Muscle of arm (tissue), 12 donors: Measurements from ENCODE around the gene PXT1. TPM values are rescaled to one million over a fixed set of nuclear protein-coding genes. Genes with fewer than 3 reads are reported as not detected.

Experiments used
- DNase-seq: peaks from one replicate; pipeline ENCODE4 v3.0.0-alpha.2; 2013
- polyA plus RNA-seq, 12 donors: library from polyadenylated mRNA; unstranded; fragments of 120-200 nt; gene quantifications; one replicate each; pipeline ENCODE4 v1.2.1, GENCODE V29; 2013; ENCODE audit not compliant: insufficient read length in 12 of 12

The PXT1 gene
- polyA plus RNA-seq, 12 donors: 0.11 to 0.29 (median 0.18) TPM; not detected in 4

GRCh38 chr6:36389353-36389752 is 53.3 kb downstream of the PXT1 start:
- DNase-seq: no peak

GRCh38 chr6:36387440-36388303 is 55.0 kb downstream of the PXT1 start, which contains the start of gene ETV7:
ETV7 (minus strand) TSS chr6:36387669; CDS start chr6:36387541, 128 bp downstream.
- DNase-seq: no peak

GRCh38 chr6:36386495-36387439 is 55.9 kb downstream of the PXT1 start:
- peak; percentile 46 for DNase-seq

GRCh38 chr6:36384095-36384494 is 58.6 kb downstream of the PXT1 start:
- DNase-seq: no peak

GRCh38 chr6:36383606-36384005 is 59.0 kb downstream of the PXT1 start:
- DNase-seq: no peak

GRCh38 chr6:36382976-36383375 is 59.7 kb downstream of the PXT1 start:
- no peak for DNase-seq

GRCh38 chr6:36381502-36382389 is 60.9 kb downstream of the PXT1 start:
- DNase-seq: no peak

GRCh38 chr6:36380166-36380565 is 62.5 kb downstream of the PXT1 start:
- no peak for DNase-seq

- no peak for DNase-seq
Measured at GRCh38 chr6:36378936-36379335, 63.7 kb downstream of the PXT1 start.

- DNase-seq: no peak
Measured at GRCh38 chr6:36378243-36378920, 64.3 kb downstream of the PXT1 start.

- DNase-seq: no peak
Measured at GRCh38 chr6:36377594-36377993, 65.1 kb downstream of the PXT1 start.

- DNase-seq: no peak
Measured at GRCh38 chr6:36376742-36377141, 65.9 kb downstream of the PXT1 start.

GRCh38 chr6:36376183-36376582 is 66.5 kb downstream of the PXT1 start:
- no peak for DNase-seq

GRCh38 chr6:36375644-36376155 is 67.0 kb downstream of the PXT1 start:
- no peak for DNase-seq

- no peak for DNase-seq
Measured at GRCh38 chr6:36374972-36375371, 67.7 kb downstream of the PXT1 start.

- no peak for DNase-seq
Measured at GRCh38 chr6:36374194-36374593, 68.5 kb downstream of the PXT1 start.

GRCh38 chr6:36373368-36374019 is 69.2 kb downstream of the PXT1 start:
- DNase-seq: no peak

- DNase-seq: no peak
Measured at GRCh38 chr6:36372088-36372487, 70.6 kb downstream of the PXT1 start.

GRCh38 chr6:36371211-36371610 is 71.4 kb downstream of the PXT1 start:
- no peak for DNase-seq

- DNase-seq: no peak
Measured at GRCh38 chr6:36370638-36371037, 72.0 kb downstream of the PXT1 start.
